Ectodermal cell (in vitro differentiated cells): Measurements from ENCODE around the gene SERAC1.

ENCODE experiments used
- H3K27ac ChIP-seq: 2 replicates; pipeline ENCODE4 v1.7.0; 2013; ENCODE audit warnings: mild to moderate bottlenecking, low read depth, low read length; ENCODE audit not compliant: insufficient read depth, poor library complexity, severe bottlenecking
- H3K27me3 ChIP-seq: 2 replicates; pipeline ENCODE4 v1.7.0; 2013; ENCODE audit warnings: mild to moderate bottlenecking, low read length; ENCODE audit not compliant: insufficient read depth, control insufficient read depth, poor library complexity, severe bottlenecking
- H3K36me3 ChIP-seq: one replicate; pipeline ENCODE4 v1.7.0; 2013; ENCODE audit warnings: low read length; ENCODE audit not compliant: control insufficient read depth, insufficient read depth
- H3K4me1 ChIP-seq: one replicate; pipeline ENCODE4 v1.7.0; 2013; ENCODE audit warnings: low read length; ENCODE audit not compliant: control insufficient read depth, insufficient read depth
- H3K4me3 ChIP-seq: 2 replicates; pipeline ENCODE4 v1.7.0; 2013; ENCODE audit warnings: low read depth, low read length, control low read depth; ENCODE audit not compliant: insufficient read depth
- H3K9me3 ChIP-seq: 2 replicates; pipeline ENCODE4 v1.7.0; 2013; ENCODE audit warnings: mild to moderate bottlenecking, low read length, moderate library complexity; ENCODE audit not compliant: control insufficient read depth
- WGBS, 2 experiments: methylation state at CpG; one replicate each; pipeline ENCODE4 v1.1.7; 2013; ENCODE audit warnings: missing lambda C conversion rate in 2 of 2; 5-methylcytosine and 5-hydroxymethylcytosine counted together

The SERAC1 gene

DNA sequence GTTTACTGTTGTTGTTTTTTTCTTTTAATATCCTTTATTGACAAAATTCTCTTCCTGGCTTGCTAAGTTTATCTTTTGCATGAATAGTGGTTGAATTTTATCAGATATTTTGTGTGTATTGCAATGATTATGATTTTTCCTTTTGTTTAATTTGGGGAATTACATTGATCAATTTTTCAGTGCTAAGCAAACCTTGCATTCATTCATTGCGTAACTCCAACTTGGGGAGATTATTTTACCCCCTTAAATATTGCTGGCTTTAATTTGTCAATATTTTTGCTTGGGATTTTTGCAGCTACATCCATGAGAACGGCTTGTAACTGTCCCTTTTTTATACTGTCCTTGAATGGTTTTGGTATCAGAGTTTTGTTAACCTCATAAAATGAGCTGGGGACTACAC, 63.4 kb downstream of the SERAC1 start:
- no peaks in the 10 kb centered on the region for H3K27me3 ChIP-seq
- H3K36me3 ChIP-seq = no peaks in the 10 kb centered on the region
- WGBS, 2 experiments = 95 to 100% methylated on average over 2 of the region's 2 CpGs
- no peak overlapping the region for H3K4me3 ChIP-seq
- no peaks in the 10 kb centered on the region for H3K4me1 ChIP-seq
- H3K9me3 ChIP-seq = no peaks in the 10 kb centered on the region
- no peak overlapping the region for H3K27ac ChIP-seq

- Histone ChIP-seq H3K27ac (no peak overlapping the region), H3K27me3 (no peaks in the 10 kb centered on the region), H3K4me3 (no peak overlapping the region), H3K36me3 (no peaks in the 10 kb centered on the region), H3K9me3 (no peaks in the 10 kb centered on the region), H3K4me1 (no peaks in the 10 kb centered on the region)
- WGBS, 2 experiments = 94 to 96% methylated on average over 2 to 4 of the region's 4 CpGs
Measured at GRCh38 chr6:158103228-158103627, 64.8 kb downstream of the SERAC1 start.

DNA sequence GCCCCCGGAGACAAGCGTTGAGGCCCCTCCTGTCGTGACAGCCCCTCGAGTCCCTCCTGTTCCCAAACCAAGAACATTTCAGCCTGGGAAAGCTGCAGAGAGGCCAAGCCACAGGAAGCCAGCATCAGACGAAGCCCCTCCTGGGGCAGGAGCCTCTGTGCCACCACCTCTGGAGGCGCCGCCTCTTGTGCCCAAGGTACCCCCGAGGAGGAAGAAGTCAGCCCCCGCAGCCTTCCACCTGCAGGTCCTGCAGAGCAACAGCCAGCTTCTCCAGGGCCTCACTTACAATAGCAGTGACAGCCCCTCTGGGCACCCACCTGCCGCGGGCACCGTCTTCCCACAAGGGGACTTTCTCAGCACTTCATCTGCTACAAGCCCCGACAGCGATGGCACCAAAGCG, 72.4 kb downstream of the SERAC1 start:
- Histone ChIP-seq H3K27ac (no peak overlapping the region), H3K4me1 (no peaks in the 10 kb centered on the region), H3K36me3 (no peaks in the 10 kb centered on the region), H3K4me3 (no peak overlapping the region), H3K9me3 (no peaks in the 10 kb centered on the region), H3K27me3 (no peaks in the 10 kb centered on the region)
- WGBS, 2 experiments = 94 to 96% methylated on average over 15 of the region's 15 CpGs

- no peaks in the 10 kb centered on the region for H3K27me3 ChIP-seq
- no peak overlapping the region for H3K27ac ChIP-seq
- H3K9me3 ChIP-seq = no peaks in the 10 kb centered on the region
- 91 to 92% methylated on average over 6 of the region's 6 CpGs for WGBS, 2 experiments
- H3K36me3 ChIP-seq = no peaks in the 10 kb centered on the region
- H3K4me3 ChIP-seq = no peak overlapping the region
- no peaks in the 10 kb centered on the region for H3K4me1 ChIP-seq
Measured at GRCh38 chr6:158095031-158095430, 73.0 kb downstream of the SERAC1 start.

GRCh38 chr6:158092806-158093205, 75.3 kb downstream of the SERAC1 start:
- H3K36me3 ChIP-seq = no peaks in the 10 kb centered on the region
- WGBS, 2 experiments = 91 to 93% methylated on average over 9 of the region's 9 CpGs

DNA sequence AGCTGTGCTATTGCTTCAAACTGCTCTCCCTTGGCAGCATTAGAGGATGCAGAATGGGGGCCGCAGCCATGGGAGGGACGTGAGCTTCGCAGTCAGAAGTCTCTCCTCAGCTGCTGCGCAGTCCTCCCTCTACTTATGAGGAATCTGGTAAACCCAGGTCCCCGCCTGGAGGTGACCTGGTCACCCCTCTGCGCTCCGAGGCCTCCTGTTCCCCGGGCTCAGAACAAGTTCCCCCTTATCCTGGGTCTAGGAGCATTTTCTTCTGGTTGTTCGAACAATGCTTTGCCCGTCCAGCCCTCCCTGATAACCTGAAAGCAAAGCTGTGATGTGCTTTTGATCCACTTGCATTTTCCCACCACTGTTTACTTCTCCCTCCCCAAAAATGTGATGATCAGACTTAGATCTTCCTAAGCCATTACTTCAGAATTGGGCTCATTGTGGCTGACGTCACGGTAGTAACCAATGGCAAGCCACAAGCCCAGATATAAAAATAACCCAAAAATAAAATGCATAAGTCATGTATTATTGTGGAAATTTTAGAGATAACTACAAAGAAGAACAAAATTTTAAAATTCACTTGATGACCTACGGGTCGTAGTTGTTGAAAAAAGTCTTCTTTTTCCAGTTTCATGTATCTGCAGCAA, 80.7 kb downstream of the SERAC1 start:
- WGBS, 2 experiments = 95 to 96% methylated on average over 14 of the region's 14 CpGs
- Histone ChIP-seq H3K9me3 (no peaks in the 10 kb centered on the region), H3K4me3 (no peak overlapping the region), H3K36me3 (no peaks in the 10 kb centered on the region), H3K27ac (no peak overlapping the region), H3K27me3 (no peaks in the 10 kb centered on the region), H3K4me1 (no peaks in the 10 kb centered on the region)

More at GRCh38 chr6:158092806-158093205, 75.3 kb downstream of the SERAC1 start:
- no peak overlapping the region for H3K27ac ChIP-seq
- no peaks in the 10 kb centered on the region for H3K4me1 ChIP-seq
- H3K27me3 ChIP-seq = no peaks in the 10 kb centered on the region
- no peaks in the 10 kb centered on the region for H3K9me3 ChIP-seq
- no peak overlapping the region for H3K4me3 ChIP-seq

GRCh38 chr6:158086504-158087223, 81.4 kb downstream of the SERAC1 start:
- Histone ChIP-seq H3K9me3 (no peaks in the 10 kb centered on the region), H3K4me1 (no peaks in the 10 kb centered on the region), H3K4me3 (no peak overlapping the region), H3K27ac (no peak overlapping the region), H3K27me3 (no peaks in the 10 kb centered on the region), H3K36me3 (no peaks in the 10 kb centered on the region)
- 94 to 95% methylated on average over 32 of the region's 32 CpGs for WGBS, 2 experiments

GRCh38 chr6:158086054-158086503, 82.0 kb downstream of the SERAC1 start:
- WGBS, 2 experiments = 95% methylated on average over 2 of the region's 2 CpGs
- Histone ChIP-seq H3K27ac (no peak overlapping the region), H3K27me3 (no peaks in the 10 kb centered on the region), H3K4me1 (no peaks in the 10 kb centered on the region), H3K4me3 (no peak overlapping the region), H3K36me3 (no peaks in the 10 kb centered on the region), H3K9me3 (no peaks in the 10 kb centered on the region)

- Histone ChIP-seq H3K36me3 (no peaks in the 10 kb centered on the region), H3K9me3 (no peaks in the 10 kb centered on the region), H3K4me1 (no peaks in the 10 kb centered on the region), H3K4me3 (no peak overlapping the region), H3K27me3 (no peaks in the 10 kb centered on the region), H3K27ac (no peak overlapping the region)
- WGBS, 2 experiments = 91 to 93% methylated on average over 21 of the region's 21 CpGs
Measured at GRCh38 chr6:158085261-158086053, 82.6 kb downstream of the SERAC1 start.
